ENCODE data around the gene STING1. TPM values are rescaled to one million over a fixed set of nuclear protein-coding genes. Genes with fewer than 3 reads are reported as not detected.
"Not testable (repeated sequence)": the region's sequence is repeated elsewhere in the genome, so short reads cannot be mapped to it uniquely, and the experiment has no call there.

STING1 gene
- total RNA-seq = 3.3 TPM

GRCh38 chr5:139482050-139482889 lies at the start of gene STING1:
Gene STING1, minus strand, starts transcription at chr5:139482758. Its CDS starts 1,054 bp downstream, at chr5:139481704.
- no peak for FAIRE-seq
- DNase-seq (ENCODE audit: low spot score in 2 of 2) = peak in 1 of 2 donors; percentile 32

DNA sequence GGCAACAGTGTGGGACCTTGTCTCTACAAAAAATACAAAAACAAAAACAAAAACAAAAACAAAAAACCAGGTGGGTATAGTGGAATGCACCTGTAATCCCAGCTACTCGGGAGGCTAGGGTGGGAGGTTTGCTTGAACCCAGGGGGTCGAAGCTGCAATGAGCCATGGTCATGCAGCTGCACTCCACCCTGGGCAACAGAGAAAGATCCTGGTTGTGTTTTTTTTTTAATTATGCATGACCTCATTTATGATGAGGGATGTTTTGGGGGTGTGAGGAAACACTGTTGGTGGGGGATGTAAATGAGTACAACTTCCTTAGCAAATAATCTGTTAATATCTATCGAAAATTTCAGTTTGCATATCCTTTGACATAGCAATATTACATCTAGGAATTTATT lies 49.2 kb upstream of the STING1 start:
- no peak for FAIRE-seq

GRCh38 chr5:139530079-139530478 lies 47.5 kb upstream of the STING1 start:
- not testable (repeated sequence) for DNase-seq (ENCODE audit: low spot score in 2 of 2); FAIRE-seq

More for the DNA sequence above, 49.2 kb upstream of the STING1 start:
- no peak for DNase-seq (ENCODE audit: low spot score in 2 of 2)

DNA sequence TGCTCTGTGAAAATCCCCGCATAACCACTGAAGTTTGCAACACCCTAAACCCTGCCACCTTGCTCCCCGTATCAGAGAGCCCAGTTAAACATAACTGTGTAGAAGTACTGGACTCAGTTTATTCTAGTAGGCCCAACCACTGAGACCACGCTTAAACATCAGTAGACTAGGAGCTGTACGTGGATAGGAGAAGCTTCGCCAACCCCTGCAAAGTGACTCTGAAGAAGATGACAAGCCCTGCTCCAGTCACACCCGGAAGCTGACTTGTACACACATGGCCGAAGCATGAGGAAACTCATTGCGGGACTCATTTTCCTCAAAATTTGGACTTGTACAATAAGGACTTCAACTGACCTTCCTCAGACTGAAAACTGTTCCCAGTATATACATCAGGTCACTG lies 46.1 kb upstream of the STING1 start:
- not testable (repeated sequence) for FAIRE-seq; DNase-seq (ENCODE audit: low spot score in 2 of 2)

- not testable (repeated sequence) for FAIRE-seq; DNase-seq (ENCODE audit: low spot score in 2 of 2)
Measured at GRCh38 chr5:139527896-139528467, 45.4 kb upstream of the STING1 start.

DNA sequence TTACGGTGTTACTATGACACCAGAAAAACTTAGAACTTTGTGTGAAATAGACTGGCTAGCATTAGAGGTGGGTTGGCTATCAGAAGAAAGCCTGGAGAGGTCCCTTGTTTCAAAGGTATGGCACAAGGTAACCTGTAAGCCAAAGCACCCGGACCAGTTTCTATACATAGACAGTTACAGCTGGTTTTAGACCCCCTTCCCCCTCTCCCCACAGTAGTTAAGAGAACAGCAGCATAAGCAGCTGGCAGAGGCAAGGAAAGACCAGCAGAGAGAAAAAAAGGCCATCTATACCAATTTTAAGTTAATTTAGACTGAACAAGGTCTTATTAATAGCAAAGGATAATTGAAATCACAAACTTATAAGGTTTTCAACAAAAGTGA lies 44.5 kb upstream of the STING1 start:
- not testable (repeated sequence) for FAIRE-seq; DNase-seq (ENCODE audit: low spot score in 2 of 2)

DNA sequence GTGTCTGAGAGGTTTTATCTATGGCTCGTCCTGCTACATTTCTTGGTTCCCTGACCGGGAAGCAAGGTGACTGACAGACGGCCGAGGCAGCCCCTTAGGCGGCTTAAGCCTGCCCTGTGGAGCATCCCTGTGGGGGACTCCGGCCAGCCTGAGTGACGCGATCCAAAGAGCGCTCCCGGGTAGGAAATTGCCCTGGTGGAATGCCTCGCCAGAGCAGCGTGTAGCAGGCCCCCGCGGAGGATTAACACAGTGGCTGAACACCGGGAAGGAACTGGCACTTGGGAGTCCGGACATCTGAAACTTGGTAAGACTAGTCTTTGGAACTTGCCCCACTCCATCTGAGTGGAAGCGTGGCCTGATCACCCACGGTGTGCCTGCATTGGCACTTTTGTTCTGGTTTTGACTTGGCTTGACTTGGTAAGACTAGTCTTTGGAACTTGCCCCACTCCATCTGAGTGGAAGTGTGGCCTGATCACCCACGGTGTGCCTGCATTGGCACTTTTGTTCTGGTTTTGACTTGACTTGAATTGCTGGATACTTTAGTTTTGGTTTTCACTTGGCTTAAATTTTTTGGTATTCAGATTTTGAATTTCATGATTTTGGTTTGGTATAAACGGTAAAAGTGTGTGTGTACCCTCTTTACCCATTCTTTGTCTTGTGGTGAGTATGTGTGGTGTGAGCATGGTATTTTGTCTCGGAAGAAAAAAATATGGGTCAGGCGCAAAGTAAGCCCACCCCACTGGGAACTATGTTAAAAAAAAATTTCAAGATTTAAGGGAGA lies 43.9 kb upstream of the STING1 start:
- FAIRE-seq; DNase-seq (ENCODE audit: low spot score in 2 of 2): not testable (repeated sequence)

- FAIRE-seq = not testable (repeated sequence)
Measured at GRCh38 chr5:139525586-139526308, 43.2 kb upstream of the STING1 start.

GRCh38 chr5:139524940-139525585 lies 42.5 kb upstream of the STING1 start:
- no peak for FAIRE-seq
- DNase-seq (ENCODE audit: low spot score in 2 of 2) = no peak

More at GRCh38 chr5:139525586-139526308, 43.2 kb upstream of the STING1 start:
- not testable (repeated sequence) for DNase-seq (ENCODE audit: low spot score in 2 of 2)

GRCh38 chr5:139524446-139524845 lies 41.9 kb upstream of the STING1 start:
- no peak for FAIRE-seq

DNA sequence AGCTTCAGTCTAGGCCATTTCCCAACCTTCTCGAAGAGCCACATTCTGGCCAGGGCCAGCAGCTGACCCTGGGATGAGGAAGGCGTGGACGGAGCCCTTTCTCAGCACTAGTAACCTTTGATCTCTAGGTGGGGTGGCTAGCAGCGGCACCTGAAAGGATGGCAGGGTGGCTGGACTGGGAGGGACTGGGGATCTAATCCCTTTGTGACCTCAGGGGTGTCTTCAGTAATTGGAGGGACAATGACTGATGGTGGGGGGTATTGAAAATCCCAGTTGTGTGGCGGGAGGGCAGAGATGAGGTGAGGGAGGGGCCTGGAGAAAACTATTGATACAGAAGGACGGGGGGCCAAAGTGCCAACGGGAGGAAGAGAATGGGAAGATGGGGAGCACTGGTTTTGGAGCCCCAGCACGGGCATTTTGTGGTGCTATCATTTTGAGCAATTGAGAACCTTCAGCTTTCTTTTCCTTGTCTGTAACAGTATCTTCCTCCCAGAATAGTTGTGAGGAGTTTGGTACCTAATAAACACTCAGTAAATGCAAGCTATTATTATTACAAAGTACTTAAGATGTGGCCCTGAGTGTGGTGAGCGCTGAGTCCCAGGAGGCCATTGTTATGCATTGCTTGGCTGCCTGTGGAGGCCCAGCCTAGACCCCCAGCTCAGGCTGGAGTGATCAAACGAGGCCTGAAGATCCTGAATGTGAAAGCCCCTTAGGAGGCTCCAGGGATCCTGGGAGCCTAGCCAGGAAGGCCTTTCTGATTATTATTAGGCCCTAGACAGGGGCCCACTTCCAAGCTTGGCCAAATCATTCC lies 41.3 kb upstream of the STING1 start:
- DNase-seq (ENCODE audit: low spot score in 2 of 2) = no peak

More at GRCh38 chr5:139524446-139524845, 41.9 kb upstream of the STING1 start:
- DNase-seq (ENCODE audit: low spot score in 2 of 2) = no peak

GRCh38 chr5:139517683-139518564 lies 35.4 kb upstream of the STING1 start:
- FAIRE-seq (no peak), DNase-seq (ENCODE audit: low spot score in 2 of 2) (peak; percentile 83 to 93)

More for the DNA sequence above, 41.3 kb upstream of the STING1 start:
- FAIRE-seq = no peak

DNA sequence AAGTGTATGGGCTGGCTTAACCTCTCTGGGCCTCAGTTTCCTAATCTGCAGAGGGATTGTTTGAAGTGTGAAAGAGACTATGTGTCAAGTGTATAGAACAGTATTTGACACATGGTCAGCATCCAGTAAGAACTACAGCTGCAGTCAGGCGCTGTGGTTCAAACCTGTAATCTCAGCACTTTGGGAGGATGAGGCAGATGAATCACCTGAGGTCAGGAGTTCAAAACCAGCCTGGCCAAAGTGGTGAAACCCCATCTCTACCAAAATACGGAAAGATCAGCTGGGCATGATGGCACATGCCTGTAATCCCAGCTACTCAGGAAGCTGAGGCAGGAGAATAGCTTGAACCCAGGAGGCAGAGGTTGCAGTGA lies 31.9 kb upstream of the STING1 start:
- DNase-seq (ENCODE audit: low spot score in 2 of 2) (no peak), FAIRE-seq (no peak)

- FAIRE-seq (no peak), DNase-seq (ENCODE audit: low spot score in 2 of 2) (no peak)
Measured at GRCh38 chr5:139513852-139514485, 31.4 kb upstream of the STING1 start.

DNA sequence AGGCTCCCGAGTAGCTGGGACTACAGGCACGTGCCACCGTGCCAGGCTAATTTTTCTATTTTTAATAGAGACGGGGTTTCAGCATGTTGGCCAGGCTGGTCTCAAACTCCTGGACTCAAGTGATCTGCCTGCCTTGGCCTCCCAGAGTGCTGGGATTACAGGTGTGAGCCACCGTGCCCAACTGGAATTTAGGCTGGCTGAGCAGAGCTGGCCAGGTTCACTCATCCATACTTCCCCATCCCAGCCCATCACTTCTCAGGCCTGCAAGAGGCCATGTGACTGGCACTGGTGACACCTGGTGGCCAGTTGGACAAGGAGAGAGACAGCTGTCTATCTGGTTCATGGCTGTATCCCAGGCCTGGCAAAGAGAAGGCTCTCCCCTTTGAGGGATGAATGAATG lies 30.9 kb upstream of the STING1 start:
- FAIRE-seq = not testable (repeated sequence)
- DNase-seq (ENCODE audit: low spot score in 2 of 2) = peak; percentile 43 to 58

GRCh38 chr5:139512786-139513390 lies 30.3 kb upstream of the STING1 start:
- FAIRE-seq = no peak

GRCh38 chr5:139504722-139505121 lies 22.2 kb upstream of the STING1 start:
- FAIRE-seq; DNase-seq (ENCODE audit: low spot score in 2 of 2): not testable (repeated sequence)

More at GRCh38 chr5:139512786-139513390, 30.3 kb upstream of the STING1 start:
- no peak for DNase-seq (ENCODE audit: low spot score in 2 of 2)
